ENCODE results near the gene TTLL9.
"Not testable (repeated sequence)": the region's sequence is repeated elsewhere in the genome, so short reads cannot be mapped to it uniquely, and the experiment has no call there.

TTLL9 gene, protein sequence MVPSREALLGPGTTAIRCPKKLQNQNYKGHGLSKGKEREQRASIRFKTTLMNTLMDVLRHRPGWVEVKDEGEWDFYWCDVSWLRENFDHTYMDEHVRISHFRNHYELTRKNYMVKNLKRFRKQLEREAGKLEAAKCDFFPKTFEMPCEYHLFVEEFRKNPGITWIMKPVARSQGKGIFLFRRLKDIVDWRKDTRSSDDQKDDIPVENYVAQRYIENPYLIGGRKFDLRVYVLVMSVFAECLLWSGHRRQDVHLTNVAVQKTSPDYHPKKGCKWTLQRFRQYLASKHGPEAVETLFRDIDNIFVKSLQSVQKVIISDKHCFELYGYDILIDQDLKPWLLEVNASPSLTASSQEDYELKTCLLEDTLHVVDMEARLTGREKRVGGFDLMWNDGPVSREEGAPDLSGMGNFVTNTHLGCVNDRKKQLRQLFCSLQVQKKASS

DNA sequence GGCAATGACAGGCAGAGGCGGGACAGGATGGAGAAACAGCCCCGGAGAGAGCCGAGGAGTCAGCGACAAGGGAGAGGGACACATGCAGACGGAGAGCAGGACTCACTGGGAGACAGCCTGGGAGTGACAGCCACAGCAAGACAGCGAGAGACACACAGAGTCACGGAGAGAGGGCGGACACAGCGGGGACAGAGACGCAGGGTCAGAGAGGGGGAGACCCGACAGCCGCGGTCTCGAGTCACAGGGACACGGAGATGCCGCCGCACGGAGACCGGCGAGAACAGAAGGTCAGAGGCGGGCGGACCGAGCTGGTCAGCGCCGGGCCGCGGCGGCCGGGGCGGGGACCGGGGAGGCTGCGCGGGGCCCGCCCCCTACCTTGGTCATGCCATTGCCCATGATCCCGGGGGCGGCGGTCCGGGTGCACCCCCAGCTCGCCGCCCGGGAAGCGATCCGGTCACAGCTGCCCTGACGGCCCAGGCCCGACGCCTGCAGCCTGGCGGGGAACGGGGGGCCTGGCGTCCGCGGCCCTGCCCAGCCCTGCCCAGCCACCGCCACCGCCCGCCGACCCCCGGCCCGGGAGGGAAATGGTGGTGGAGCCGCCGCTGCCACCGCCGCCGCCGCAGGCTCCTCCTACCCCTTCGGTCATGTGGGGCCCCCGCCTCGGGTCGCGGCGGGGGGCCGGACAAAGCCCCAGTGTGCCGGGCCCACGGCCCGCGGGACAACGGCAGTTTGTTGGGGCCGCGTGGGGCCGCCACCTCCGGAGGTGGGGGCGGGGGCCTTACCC is at the start of gene TTLL9, which contains the start of gene DUSP15:
TTLL9 (plus strand) TSS at position 693 of the 784 bp plus-strand sequence. CDS start 493 bp downstream, outside the sequence.
DUSP15 (minus strand) TSS at position 586 of the 784 bp plus-strand sequence; CDS start at position 396, 190 bp downstream.
- H3K4me3 ChIP-seq (ENCODE audit: low read length in 2 of 2), result peak within 1 kb of the TSS; percentile 77
- peak within 1 kb of the TSS; percentile 24 to 70 for H3K9ac ChIP-seq (ENCODE audit: low read depth in 1 of 2, low read length in 2 of 2)
- H3K27ac ChIP-seq (ENCODE audit: low read depth in 2 of 2, low read length in 2 of 2), result no peak within 1 kb of the TSS
- no peaks in the 10 kb centered on the region for H3K36me3 ChIP-seq (ENCODE audit: control insufficient read depth in 2 of 2, insufficient read depth in 2 of 2, low read length in 2 of 2)
- H3K4me1 ChIP-seq (ENCODE audit: control insufficient read depth in 2 of 2, insufficient read depth in 2 of 2, low read length in 2 of 2), result peaks cover 7 to 8% of the 10 kb centered on the region in 2 donors
- H3K9me3 ChIP-seq (ENCODE audit: control insufficient read depth in 2 of 2, low read length in 2 of 2), result no peaks in the 10 kb centered on the region
- peaks cover 23 to 26% of the 10 kb centered on the region in 2 donors for H3K27me3 ChIP-seq (ENCODE audit: control insufficient read depth in 2 of 2, insufficient read depth in 2 of 2, low read length in 2 of 2)

DNA sequence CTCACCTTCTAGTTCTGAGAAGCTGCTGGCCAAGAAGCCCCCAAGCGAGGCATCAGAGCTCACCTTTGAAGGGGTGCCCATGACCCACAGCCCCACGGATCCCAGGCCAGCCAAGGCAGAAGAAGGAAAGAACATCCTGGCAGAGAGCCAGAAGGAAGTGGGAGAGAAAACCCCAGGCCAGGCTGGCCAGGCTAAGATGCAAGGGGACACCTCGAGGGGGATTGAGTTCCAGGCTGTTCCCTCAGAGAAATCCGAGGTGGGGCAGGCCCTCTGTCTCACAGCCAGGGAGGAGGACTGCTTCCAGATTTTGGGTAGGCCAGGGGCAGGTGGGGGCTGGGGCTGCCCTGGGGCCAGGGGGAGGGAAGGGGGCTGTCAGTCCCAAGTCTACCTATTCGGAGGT is 49.0 kb upstream of the TTLL9 start:
- Histone ChIP-seq H3K36me3 (ENCODE audit: control insufficient read depth in 2 of 2, insufficient read depth in 2 of 2, low read length in 2 of 2) (no peaks in the 10 kb centered on the region), H3K27ac (ENCODE audit: low read depth in 2 of 2, low read length in 2 of 2) (no peak overlapping the region), H3K4me3 (ENCODE audit: low read length in 2 of 2) (no peak overlapping the region), H3K9me3 (ENCODE audit: control insufficient read depth in 2 of 2, low read length in 2 of 2) (no peaks in the 10 kb centered on the region), H3K9ac (ENCODE audit: low read depth in 1 of 2, low read length in 2 of 2) (no peak overlapping the region), H3K4me1 (ENCODE audit: control insufficient read depth in 2 of 2, insufficient read depth in 2 of 2, low read length in 2 of 2) (peaks cover 0 to 3% of the 10 kb centered on the region in 2 donors), H3K27me3 (ENCODE audit: control insufficient read depth in 2 of 2, insufficient read depth in 2 of 2, low read length in 2 of 2) (no peaks in the 10 kb centered on the region)

DNA sequence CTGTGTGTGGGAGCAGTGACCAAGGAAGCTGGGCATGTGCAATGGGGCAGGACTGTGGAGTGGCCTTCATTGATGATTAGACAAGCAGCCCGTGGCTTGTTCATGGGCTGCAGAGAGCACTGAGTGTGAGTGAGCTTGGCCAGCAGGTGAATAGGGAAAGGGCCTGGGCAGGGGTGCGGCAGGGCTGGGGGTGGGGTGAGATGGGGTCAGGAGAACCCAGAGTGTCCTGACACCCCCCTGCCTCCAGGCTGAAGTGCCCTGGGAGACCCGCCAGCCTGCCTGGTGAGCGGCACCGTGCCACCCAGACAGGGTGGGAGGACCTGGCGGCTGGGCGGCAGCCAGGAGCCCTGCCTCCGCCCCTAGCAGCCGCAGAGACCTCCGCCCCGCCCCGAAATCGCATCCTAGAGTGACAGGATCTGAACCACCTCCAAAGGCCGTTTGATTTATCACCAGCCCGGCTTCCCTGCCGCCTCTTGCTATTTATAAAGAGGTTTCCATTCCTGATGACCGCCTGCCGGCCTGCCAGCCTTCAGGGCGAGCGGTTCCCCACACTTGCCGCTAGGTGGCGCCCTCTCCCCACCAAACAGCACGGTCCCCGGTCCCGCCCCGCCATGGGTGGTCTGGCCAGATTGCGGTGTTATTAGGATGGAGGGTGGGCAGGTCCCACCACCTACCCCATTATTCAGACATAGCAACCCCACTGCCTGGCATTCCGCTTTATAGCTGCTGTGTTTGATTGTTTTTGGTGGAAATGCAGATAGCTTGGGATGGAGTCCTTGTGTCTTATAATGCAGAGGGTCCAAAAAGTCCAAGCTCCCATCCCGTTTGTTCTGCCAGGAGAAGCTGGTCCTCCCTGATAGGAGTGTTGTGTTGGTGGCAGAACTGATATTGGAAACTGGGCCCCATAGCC is 47.8 kb upstream of the TTLL9 start:
- H3K4me3 ChIP-seq (ENCODE audit: low read length in 2 of 2), result no peak overlapping the region
- no peaks in the 10 kb centered on the region for H3K27me3 ChIP-seq (ENCODE audit: control insufficient read depth in 2 of 2, insufficient read depth in 2 of 2, low read length in 2 of 2)
- H3K27ac ChIP-seq (ENCODE audit: low read depth in 2 of 2, low read length in 2 of 2), result no peak overlapping the region
- peaks cover 0 to 3% of the 10 kb centered on the region in 2 donors for H3K4me1 ChIP-seq (ENCODE audit: control insufficient read depth in 2 of 2, insufficient read depth in 2 of 2, low read length in 2 of 2)
- H3K9ac ChIP-seq (ENCODE audit: low read depth in 1 of 2, low read length in 2 of 2), result no peak overlapping the region
- no peaks in the 10 kb centered on the region for H3K9me3 ChIP-seq (ENCODE audit: control insufficient read depth in 2 of 2, low read length in 2 of 2)
- H3K36me3 ChIP-seq (ENCODE audit: control insufficient read depth in 2 of 2, insufficient read depth in 2 of 2, low read length in 2 of 2), result no peaks in the 10 kb centered on the region

DNA sequence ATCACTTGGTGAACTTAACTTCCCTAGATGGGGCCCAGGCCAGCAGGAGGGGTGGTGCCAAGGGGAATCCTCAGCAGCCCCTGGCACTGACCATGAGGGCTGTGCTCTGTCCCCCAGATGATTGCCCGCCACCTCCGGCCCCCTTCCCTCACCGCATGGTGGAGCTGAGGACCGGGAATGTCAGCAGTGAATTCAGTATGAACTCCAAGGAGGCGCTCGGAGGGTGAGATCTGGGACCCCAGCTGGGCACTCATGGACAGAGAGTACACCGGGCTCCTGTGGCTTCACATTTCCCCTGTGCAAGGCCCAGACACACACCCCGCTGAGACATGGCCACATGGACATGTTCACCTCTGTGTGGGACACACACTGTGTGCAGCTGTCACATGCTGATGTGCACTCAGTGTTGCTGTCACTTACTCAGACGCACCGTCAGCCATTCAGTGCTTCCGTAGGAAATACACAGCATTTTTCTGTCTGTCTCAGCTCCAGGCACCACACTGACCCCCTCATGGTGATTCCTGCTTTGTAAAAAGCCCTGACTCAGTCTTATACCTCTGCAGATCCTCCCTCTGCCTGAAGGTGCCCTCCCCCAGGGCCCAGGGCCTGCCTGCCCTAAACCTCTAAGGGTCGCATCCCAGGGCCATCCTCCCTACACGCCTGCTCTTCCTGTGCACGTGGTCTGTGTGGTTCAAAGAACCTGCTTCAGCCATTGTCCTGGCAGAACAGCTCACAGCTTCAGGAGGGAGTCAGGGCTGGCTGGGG is 46.9 kb upstream of the TTLL9 start:
- H3K9ac ChIP-seq (ENCODE audit: low read depth in 1 of 2, low read length in 2 of 2), result no peak overlapping the region
- peaks cover 0 to 3% of the 10 kb centered on the region in 2 donors for H3K4me1 ChIP-seq (ENCODE audit: control insufficient read depth in 2 of 2, insufficient read depth in 2 of 2, low read length in 2 of 2)
- H3K36me3 ChIP-seq (ENCODE audit: control insufficient read depth in 2 of 2, insufficient read depth in 2 of 2, low read length in 2 of 2), result no peaks in the 10 kb centered on the region
- H3K27me3 ChIP-seq (ENCODE audit: control insufficient read depth in 2 of 2, insufficient read depth in 2 of 2, low read length in 2 of 2), result no peaks in the 10 kb centered on the region
- H3K27ac ChIP-seq (ENCODE audit: low read depth in 2 of 2, low read length in 2 of 2), result no peak overlapping the region
- no peaks in the 10 kb centered on the region for H3K9me3 ChIP-seq (ENCODE audit: control insufficient read depth in 2 of 2, low read length in 2 of 2)
- no peak overlapping the region for H3K4me3 ChIP-seq (ENCODE audit: low read length in 2 of 2)

DNA sequence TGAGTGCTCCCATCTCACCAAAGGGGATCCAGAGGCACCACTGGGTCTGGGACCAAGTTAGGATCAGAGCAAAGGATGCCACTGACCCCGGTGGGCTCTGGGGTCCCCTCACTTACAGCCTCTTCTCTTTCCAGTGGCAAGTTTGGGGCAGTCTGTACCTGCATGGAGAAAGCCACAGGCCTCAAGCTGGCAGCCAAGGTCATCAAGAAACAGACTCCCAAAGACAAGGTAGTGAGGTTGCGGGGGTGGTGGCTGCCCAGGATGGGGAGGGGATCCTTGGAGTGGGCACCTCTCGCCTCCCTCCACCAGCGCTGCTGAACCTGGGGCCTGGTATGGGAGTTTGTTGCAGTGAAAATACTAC is 46.3 kb upstream of the TTLL9 start:
- Histone ChIP-seq H3K36me3 (ENCODE audit: control insufficient read depth in 2 of 2, insufficient read depth in 2 of 2, low read length in 2 of 2) (no peaks in the 10 kb centered on the region), H3K4me3 (ENCODE audit: low read length in 2 of 2) (no peak overlapping the region), H3K27me3 (ENCODE audit: control insufficient read depth in 2 of 2, insufficient read depth in 2 of 2, low read length in 2 of 2) (no peaks in the 10 kb centered on the region), H3K9ac (ENCODE audit: low read depth in 1 of 2, low read length in 2 of 2) (no peak overlapping the region), H3K9me3 (ENCODE audit: control insufficient read depth in 2 of 2, low read length in 2 of 2) (no peaks in the 10 kb centered on the region), H3K27ac (ENCODE audit: low read depth in 2 of 2, low read length in 2 of 2) (no peak overlapping the region), H3K4me1 (ENCODE audit: control insufficient read depth in 2 of 2, insufficient read depth in 2 of 2, low read length in 2 of 2) (peaks cover 0 to 3% of the 10 kb centered on the region in 2 donors)

DNA sequence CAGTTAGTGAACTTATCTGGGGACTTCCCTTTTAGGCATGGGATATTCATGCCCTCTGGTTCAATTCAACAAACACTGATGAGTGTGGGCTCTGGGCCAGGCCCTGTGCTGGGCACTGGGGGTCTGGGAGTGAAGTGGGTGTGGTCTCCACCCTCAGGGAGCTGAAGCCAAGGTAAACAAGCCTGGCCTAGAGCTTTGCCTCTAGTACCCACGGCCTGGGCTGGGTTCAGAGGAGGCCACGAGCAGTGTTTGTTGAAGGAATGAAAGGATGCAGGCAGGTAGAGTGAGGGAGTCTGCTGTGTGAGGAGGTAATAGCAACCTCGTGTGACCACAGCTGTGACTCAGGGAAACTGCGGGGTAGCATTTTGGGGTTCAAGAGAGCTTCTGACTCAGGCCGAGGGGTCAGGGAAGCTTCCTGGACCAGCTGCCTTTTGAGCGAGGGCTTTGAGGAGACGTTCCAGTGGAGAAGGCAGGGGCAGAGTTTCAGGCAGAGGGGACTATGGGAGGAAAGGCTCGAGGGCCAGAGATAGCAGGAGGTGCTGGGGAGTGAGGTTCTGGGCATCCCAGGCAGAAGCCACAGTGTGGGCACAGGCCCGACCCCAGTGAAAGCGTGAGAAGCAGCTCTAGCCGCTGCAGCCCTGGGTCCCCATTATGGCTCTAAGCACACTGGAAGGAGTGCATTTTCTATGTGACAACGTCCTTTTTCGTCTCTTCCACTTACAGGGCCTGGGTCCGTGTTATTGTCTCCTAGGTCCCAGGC is 45.7 kb upstream of the TTLL9 start:
- Histone ChIP-seq H3K27me3 (ENCODE audit: control insufficient read depth in 2 of 2, insufficient read depth in 2 of 2, low read length in 2 of 2) (no peaks in the 10 kb centered on the region), H3K4me3 (ENCODE audit: low read length in 2 of 2) (no peak overlapping the region), H3K27ac (ENCODE audit: low read depth in 2 of 2, low read length in 2 of 2) (no peak overlapping the region), H3K9me3 (ENCODE audit: control insufficient read depth in 2 of 2, low read length in 2 of 2) (no peaks in the 10 kb centered on the region), H3K4me1 (ENCODE audit: control insufficient read depth in 2 of 2, insufficient read depth in 2 of 2, low read length in 2 of 2) (peaks cover 0 to 3% of the 10 kb centered on the region in 2 donors), H3K9ac (ENCODE audit: low read depth in 1 of 2, low read length in 2 of 2) (no peak overlapping the region), H3K36me3 (ENCODE audit: control insufficient read depth in 2 of 2, insufficient read depth in 2 of 2, low read length in 2 of 2) (no peaks in the 10 kb centered on the region)

DNA sequence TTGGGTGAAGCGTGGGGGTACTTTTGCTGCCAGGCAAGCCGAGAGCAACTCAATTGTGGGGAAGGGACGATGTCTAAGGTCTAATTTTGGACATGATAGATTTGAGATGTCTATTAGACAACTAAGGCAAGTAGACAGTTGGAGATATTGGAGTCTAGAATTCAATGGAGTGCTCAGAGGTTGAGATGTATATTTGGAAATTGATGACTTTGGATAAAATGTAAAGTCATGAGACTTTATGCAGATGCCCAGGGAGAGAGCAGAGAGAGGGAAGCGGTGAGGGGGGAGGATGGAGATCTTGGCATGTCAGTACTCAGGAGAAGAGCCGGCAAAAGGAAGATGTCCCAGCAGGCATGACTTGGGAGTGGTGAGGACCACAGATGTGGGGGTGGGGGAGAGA is 44.4 kb upstream of the TTLL9 start:
- H3K36me3 ChIP-seq (ENCODE audit: control insufficient read depth in 2 of 2, insufficient read depth in 2 of 2, low read length in 2 of 2), result no peaks in the 10 kb centered on the region
- peaks cover 0 to 3% of the 10 kb centered on the region in 2 donors for H3K4me1 ChIP-seq (ENCODE audit: control insufficient read depth in 2 of 2, insufficient read depth in 2 of 2, low read length in 2 of 2)
- H3K4me3 ChIP-seq (ENCODE audit: low read length in 2 of 2), result no peak overlapping the region
- no peak overlapping the region for H3K27ac ChIP-seq (ENCODE audit: low read depth in 2 of 2, low read length in 2 of 2)
- no peaks in the 10 kb centered on the region for H3K27me3 ChIP-seq (ENCODE audit: control insufficient read depth in 2 of 2, insufficient read depth in 2 of 2, low read length in 2 of 2)
- no peak overlapping the region for H3K9ac ChIP-seq (ENCODE audit: low read depth in 1 of 2, low read length in 2 of 2)
- no peaks in the 10 kb centered on the region for H3K9me3 ChIP-seq (ENCODE audit: control insufficient read depth in 2 of 2, low read length in 2 of 2)

DNA sequence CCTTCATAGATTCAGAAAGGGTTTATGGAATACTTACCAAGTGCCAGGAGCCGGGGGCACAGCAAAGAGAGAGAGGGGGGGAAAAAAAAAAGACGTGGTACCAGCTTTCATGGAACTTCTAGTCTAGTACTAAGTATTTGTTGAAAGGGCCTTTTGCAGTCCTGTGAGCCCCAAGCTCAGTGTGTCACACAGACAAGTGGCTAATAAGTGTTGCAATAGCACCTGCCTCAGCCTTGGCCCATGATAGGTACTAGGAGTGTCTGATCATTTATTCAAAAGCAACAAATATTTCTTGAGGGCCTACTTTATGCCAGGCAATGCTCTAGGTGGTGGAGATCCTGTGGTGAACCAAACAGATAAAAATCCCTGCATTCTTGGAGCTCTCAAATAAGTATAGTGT is 43.4 kb upstream of the TTLL9 start:
- H3K27ac ChIP-seq (ENCODE audit: low read depth in 2 of 2, low read length in 2 of 2), result no peak overlapping the region
- H3K4me1 ChIP-seq (ENCODE audit: control insufficient read depth in 2 of 2, insufficient read depth in 2 of 2, low read length in 2 of 2), result peaks cover 0 to 3% of the 10 kb centered on the region in 2 donors
- no peaks in the 10 kb centered on the region for H3K9me3 ChIP-seq (ENCODE audit: control insufficient read depth in 2 of 2, low read length in 2 of 2)
- H3K9ac ChIP-seq (ENCODE audit: low read depth in 1 of 2, low read length in 2 of 2), result no peak overlapping the region
- H3K27me3 ChIP-seq (ENCODE audit: control insufficient read depth in 2 of 2, insufficient read depth in 2 of 2, low read length in 2 of 2), result no peaks in the 10 kb centered on the region
- H3K36me3 ChIP-seq (ENCODE audit: control insufficient read depth in 2 of 2, insufficient read depth in 2 of 2, low read length in 2 of 2), result no peaks in the 10 kb centered on the region
- H3K4me3 ChIP-seq (ENCODE audit: low read length in 2 of 2), result no peak overlapping the region

DNA sequence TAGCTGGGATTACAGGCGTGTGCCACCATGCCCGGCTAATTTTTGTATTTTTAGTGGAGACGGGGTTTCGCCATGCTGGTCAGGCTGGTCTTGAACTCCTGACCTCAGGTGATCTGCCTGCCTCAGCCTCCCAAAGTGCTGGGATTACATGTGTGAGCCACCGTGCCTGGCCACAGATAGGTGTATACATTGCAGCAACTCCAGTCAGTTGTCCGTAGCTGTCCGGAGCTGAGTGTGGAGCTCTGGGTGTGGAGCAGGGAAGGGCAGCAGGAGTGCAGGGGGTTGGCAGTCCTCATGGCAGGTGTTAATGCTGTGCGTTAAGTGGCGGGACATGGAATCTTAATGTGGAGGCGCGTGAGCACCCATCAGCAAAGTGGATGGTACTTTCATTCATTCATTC is 42.4 kb upstream of the TTLL9 start:
- H3K4me3 ChIP-seq (ENCODE audit: low read length in 2 of 2); H3K27ac ChIP-seq (ENCODE audit: low read depth in 2 of 2, low read length in 2 of 2); H3K36me3 ChIP-seq (ENCODE audit: control insufficient read depth in 2 of 2, insufficient read depth in 2 of 2, low read length in 2 of 2); H3K9ac ChIP-seq (ENCODE audit: low read depth in 1 of 2, low read length in 2 of 2); H3K4me1 ChIP-seq (ENCODE audit: control insufficient read depth in 2 of 2, insufficient read depth in 2 of 2, low read length in 2 of 2); H3K9me3 ChIP-seq (ENCODE audit: control insufficient read depth in 2 of 2, low read length in 2 of 2); H3K27me3 ChIP-seq (ENCODE audit: control insufficient read depth in 2 of 2, insufficient read depth in 2 of 2, low read length in 2 of 2): not testable (repeated sequence)

Data from mucosa of rectum (tissue), 2 donors.